SK-N-MC (cell line): ENCODE measurements around the gene PLPPR3.

ENCODE experiments used
- EZH2 ChIP-seq: fragments of 200-600 bp; sonication (generic); IDR thresholded peaks from one replicate; pipeline ENCODE4 v1.6.1; 2017; ENCODE audit warnings: antibody characterized with exemption
- FOXP2 ChIP-seq: optimal IDR thresholded peaks from 2 replicates; pipeline ENCODE3; 2011; ENCODE audit warnings: mild to moderate bottlenecking, moderate library complexity; ENCODE audit not compliant: insufficient read depth; ENCODE audit errors: extremely low read length, control extremely low read depth
- POLR2AphosphoS5 ChIP-seq: IDR thresholded peaks from 2 replicates; pipeline ENCODE4 v1.6.1; 2012; ENCODE audit warnings: mild to moderate bottlenecking, low read depth, low read length, borderline replicate concordance

DNA sequence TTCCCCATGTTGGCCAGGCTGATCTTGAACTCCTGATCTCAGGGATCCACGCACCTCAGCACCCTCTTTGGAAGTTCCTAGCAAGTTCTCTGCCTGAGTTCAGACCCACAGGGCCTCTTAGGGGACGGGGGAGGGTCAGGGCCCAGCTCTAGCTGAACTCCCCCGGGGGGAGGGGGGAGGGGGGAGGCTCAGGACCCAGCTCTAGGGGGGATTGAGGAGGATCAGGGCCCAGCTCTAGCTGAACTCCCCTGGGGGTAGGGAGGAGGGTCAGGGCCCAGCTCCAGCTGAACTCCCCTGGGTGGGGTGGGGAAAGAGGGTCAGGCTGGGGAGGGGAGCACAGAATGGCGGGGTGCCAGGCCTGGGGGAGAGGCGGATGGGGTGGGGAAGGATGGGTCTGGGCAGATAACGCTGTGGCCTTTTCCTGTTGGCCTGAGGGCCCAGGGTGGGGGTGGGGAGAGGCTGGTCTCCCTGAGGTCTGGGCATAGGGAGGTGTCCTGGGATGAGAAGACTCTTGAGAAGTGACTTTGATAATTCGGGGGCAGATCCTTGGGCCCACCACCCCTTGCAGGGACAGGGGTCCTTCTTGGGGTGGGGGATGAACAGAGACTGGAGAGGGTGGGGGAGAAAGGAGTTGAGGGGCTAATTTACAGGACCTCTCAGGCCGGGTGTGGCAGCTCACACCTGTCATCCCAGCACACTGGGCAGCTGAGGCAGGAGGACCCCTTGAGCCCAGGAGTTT is 30.0 kb downstream of the PLPPR3 start:
- TF ChIP-seq EZH2, result no peak
- no peak for TF ChIP-seq POLR2AphosphoS5
- no peak for TF ChIP-seq FOXP2
